Iris pigment epithelial cell (primary cell): ENCODE data around the gene AFAP1L2.
A peak's percentile ranks its signal among the peaks of the same experiment; 100 is the strongest.

Source experiments
- DNase-seq: peaks from one replicate; pipeline ENCODE4 v3.0.0-alpha.2; 2011; ENCODE audit warnings: low read depth

Gene AFAP1L2

GRCh38 chr10:114389426-114389825, 14.9 kb downstream of the AFAP1L2 start:
- peak; percentile 64 for DNase-seq

DNA sequence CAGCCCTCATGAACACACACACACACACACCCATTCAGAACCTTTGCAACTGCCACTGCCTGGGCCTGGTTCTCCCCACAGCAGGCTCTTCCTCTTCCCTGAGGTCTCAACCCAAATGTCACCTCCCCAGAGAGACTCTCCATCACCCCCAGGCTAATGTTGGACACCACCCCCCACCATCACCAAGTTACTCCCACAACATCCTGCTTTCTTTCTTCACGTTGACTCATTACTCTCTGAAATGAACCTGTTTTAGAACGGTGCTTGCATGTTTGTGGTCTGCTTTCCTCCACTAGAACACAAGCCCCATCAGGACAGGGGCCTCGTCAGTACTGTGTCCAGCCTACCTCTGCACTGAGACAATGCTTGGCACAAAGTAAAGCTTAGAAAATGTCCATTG, 16.0 kb downstream of the AFAP1L2 start:
- DNase-seq = no peak

- no peak for DNase-seq
These were observed 16.5 kb downstream of the AFAP1L2 start for GRCh38 chr10:114387784-114388183.

DNA sequence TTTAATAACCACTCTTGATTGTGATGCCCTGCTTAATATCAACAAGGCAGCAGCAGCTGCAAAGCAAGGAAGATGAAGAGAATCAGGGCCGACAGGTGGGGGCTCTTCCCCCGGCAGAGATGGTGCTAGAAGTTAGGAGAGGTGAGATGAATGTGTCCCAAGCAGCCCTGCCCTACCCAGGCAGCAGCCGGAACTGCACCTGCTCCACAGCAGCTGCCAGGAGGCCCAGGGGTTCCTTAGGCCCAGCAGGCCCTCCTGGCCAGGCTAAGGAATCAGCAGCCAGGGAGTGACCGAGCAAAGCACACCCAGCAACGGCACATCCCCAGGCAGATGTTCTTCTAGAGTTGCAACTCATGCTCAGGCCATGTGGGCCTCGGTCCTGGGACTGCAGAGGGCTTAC, 17.9 kb downstream of the AFAP1L2 start:
- no peak for DNase-seq

- DNase-seq = no peak
These were observed 18.7 kb downstream of the AFAP1L2 start for GRCh38 chr10:114385557-114385956.

DNA sequence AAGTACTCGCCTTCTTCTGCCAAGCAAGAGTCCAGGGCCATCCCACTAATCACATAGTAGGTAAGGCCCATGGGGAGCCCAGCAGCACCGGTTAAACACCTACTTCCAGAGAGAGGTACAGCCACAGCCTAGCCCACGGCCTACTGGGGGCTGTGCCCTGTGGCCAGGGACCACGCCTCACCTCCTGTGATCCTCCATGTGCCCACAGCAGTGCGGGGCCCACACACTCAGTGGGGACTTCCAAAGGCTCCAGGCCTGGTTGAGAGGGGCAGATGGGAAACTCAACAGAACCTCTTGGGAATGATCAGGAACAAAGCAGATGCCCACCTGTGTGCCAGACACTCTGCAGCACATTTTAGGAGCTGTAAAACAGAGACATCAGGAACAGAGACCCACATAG, 19.7 kb downstream of the AFAP1L2 start:
- DNase-seq = no peak

DNA sequence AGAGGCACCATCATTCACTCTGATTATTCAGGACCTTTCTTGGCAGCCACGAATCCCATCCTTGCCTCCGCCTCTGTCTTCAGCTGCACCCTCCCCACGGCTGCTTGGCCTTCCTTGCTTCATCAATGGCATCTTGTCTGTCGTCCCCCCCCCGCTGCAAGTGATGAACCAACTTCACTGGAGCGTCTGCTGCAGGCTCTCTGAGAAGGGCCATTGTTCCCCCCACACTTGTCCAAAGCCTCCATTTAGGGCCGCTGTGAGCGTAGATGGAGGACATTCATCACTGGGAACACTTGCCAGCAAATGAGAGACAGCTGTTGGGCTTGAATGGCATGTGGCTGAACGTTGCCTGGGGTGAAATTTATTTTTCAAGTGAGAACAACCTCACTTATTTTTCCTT, 20.1 kb downstream of the AFAP1L2 start:
- DNase-seq = no peak

- DNase-seq = no peak
These were observed 23.5 kb downstream of the AFAP1L2 start for GRCh38 chr10:114380797-114381196.

- DNase-seq = no peak
These were observed 24.2 kb downstream of the AFAP1L2 start for GRCh38 chr10:114380060-114380459.

DNA sequence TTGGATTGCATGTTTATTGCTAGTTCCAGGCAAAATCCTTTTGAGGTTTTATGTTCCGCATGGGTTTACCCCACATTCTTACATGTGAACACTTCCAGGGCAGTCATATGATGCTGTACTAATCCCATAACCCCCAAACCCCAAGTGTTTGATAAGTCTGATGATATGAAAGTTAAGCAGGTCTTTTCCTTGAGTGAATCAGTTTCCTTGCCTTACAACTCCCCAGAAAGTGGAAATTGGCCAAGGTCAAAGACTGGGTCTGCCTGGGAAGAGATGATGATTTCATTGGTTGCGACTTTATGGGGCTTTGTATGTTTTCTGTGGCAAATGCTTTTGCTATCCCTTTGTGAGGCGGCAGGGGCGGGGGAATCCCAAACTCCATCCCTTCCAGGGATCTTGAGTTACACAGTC, 24.7 kb downstream of the AFAP1L2 start:
- DNase-seq = peak; percentile 48

- no peak for DNase-seq
These were observed 27.8 kb downstream of the AFAP1L2 start for GRCh38 chr10:114376523-114376922.

GRCh38 chr10:114375047-114375446, 29.3 kb downstream of the AFAP1L2 start:
- DNase-seq = peak; percentile 86

DNA sequence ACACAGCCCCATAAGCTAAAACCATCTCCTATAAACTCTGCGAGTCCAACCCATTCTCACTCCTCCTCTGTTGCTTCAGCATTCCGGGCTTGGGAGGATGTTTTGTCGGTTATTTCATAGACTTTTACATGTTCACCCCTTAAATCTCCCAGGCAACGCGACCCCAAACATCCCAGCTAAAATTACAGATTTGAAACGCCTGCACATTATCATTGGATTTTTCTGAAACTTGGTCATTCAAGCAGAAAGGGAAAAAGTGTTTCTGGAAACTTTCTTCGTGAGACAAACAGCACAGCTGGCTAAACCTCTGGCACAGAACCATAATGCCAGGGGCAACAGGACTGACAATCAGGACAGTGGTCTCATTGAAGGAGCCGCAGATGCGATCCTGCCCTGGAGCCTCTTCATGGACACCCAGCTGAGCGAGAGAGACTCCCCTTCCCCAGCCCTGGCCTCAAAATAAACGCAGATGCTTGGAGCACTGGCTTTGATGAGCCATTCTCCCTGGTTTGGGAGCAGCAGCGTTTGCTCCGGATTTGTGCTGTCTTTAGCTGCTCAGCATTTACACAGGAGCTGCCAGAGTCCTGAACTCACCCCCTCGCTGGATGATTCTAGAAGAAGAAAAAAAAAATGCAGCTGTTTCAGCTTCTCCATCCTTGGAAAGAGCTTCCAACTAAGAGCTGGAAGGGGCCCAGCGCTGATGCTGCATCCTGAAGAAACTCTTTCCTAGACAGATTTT, 30.1 kb downstream of the AFAP1L2 start:
- no peak for DNase-seq

DNA sequence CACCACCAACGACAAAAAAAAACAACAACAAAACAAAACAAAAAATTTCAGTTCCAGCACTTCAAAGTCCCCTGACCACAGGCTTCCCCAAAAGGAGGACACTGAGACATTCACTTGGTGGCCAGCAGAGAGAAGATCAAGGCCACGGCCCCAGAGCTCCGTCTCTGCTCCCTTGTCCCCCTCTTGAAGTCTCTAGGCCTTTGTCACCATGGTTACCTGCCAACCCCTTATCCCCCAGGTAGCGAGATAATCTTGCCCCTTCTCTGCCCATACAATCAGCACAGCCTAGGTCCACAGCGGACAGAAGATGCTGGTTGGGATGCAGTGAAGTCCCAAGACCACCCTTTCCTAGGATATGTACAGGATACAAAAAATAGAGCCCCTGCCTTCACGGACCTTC, 30.7 kb downstream of the AFAP1L2 start:
- no peak for DNase-seq

DNA sequence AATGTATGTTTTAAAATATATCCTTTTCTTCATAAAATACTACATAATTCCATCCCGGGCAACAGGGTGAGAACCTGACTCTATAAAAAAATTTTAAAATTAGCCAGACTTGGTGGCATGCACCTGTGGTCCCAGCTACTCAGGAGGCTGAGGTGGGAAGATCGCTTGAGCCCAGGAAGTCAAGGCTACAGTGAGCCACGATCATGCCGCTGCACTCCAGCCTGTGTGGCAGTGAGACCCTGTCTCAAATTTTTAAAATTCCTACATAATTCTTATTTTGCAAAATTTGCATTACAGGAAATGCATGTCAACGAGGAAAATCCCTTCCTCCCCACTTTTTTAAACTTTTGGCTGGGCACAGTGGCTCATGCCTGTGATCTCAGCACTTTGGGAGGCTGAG, 31.3 kb downstream of the AFAP1L2 start:
- DNase-seq = no peak

- DNase-seq = no peak
These were observed 32.1 kb downstream of the AFAP1L2 start for GRCh38 chr10:114372179-114372578.

- no peak for DNase-seq
These were observed 33.3 kb downstream of the AFAP1L2 start for GRCh38 chr10:114370966-114371365.

DNA sequence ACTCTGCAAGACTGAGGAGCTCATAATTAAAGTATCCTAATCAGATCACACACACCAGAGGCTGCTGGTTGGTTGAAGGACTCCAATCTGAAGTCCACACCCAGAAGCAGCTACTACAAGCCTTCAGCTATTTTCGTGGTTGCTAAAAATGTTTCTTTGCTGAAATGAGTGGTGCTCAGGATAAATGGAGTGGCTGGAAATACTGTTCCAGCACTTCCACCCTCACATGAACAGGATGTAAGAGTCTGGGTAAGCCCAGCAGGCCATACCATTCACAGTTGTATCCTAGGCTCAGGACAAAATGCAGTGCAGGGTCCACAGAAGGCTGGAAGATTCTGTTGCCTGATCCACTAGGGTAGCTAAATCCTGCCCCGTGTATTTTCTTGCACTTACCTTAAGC, 34.1 kb downstream of the AFAP1L2 start:
- no peak for DNase-seq

DNA sequence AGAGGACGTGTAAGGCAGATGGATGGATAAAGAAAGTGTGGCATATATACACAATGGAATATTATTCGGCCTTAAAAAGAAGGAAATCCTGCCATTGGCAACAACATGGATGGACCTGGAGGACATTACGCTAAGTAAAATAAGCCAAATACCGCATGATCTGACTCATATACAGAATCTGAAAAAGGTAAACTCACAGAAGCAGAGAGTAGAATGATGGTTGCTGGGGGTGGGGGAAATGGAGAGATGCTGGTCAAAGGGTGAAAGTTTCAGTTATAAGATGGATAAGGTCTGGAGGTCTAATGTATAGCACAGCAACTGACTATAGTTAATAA, 36.3 kb downstream of the AFAP1L2 start:
- DNase-seq = no peak

GRCh38 chr10:114367351-114368056, 36.8 kb downstream of the AFAP1L2 start:
- DNase-seq = peak; percentile 18

GRCh38 chr10:114364726-114365125, 39.6 kb downstream of the AFAP1L2 start:
- DNase-seq = no peak

DNA sequence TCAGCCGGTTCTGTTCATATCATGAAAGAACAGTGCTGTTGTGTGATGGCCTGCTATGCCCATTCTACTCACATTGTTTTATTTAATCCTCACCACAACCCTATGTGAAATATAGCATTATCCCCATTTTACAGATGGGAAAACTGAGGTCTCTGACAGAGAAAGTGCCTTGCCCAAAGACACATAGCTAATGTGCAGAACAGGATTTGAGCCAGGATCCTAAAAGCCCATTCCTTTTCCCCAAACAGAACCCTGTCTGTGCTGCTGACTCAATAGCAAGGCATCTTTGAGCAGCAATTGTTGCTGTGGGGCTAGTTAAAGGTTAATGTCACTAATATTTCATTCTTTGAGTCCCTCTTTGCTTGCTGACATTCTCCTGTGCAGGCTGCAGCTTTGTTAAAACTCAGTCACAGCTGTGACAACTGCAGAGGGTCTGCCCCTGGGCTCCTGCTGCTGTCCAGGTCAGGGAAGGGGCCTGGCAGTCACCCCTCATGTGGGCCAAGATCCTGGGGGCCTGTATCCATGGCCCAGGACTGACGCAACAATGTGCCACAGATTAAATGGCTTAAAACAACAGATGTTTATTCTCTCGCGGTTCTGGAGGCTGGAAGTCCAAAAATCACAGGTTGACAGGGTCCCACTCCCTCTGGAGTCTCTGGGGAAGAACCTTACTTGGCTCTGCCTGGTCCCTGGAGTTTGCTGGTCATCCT, 40.4 kb downstream of the AFAP1L2 start:
- DNase-seq = no peak

- DNase-seq = no peak
These were observed 41.4 kb downstream of the AFAP1L2 start for GRCh38 chr10:114362826-114363355.
